HG02610 (cell line): ENCODE results near the gene SURF4.
"Not testable (repeated sequence)": the region's sequence is repeated elsewhere in the genome, so short reads cannot be mapped to it uniquely, and the experiment has no call there.

Experiments used
- ATAC-seq: cut with Tn5 transposase; IDR thresholded peaks from one replicate; pipeline ENCODE4 v1.9.1; 2021; ENCODE audit warnings: mild to moderate bottlenecking, moderate library complexity; ENCODE audit not compliant: unreplicated experiment

The SURF4 gene

GRCh38 chr9:133335924-133336811, 39.7 kb downstream of the SURF4 start, which contains the start of gene SURF6:
TSS of gene SURF6 (minus strand) at chr9:133336188. CDS start at chr9:133336132, 56 bp downstream.
- peak; percentile 84 for ATAC-seq

DNA sequence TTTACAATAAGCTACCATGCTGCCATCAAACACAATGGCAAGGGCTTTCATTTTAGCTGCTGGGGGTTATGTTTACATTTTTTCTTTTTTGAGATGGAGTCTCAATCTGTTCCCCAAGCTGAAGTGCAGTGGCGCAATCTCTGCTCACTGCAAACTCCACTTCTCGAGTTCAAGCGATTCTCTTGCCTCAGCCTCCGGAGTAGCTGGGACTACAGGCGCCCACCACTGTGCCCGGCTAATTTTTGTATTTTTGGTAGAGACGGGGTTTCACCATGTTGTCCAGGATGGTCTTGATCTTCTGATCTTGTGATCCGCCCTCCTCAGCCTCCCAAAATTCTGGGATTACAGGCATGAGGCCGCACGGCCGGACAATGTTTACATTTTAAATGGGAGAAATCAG, 41.0 kb downstream of the SURF4 start:
- not testable (repeated sequence) for ATAC-seq

DNA sequence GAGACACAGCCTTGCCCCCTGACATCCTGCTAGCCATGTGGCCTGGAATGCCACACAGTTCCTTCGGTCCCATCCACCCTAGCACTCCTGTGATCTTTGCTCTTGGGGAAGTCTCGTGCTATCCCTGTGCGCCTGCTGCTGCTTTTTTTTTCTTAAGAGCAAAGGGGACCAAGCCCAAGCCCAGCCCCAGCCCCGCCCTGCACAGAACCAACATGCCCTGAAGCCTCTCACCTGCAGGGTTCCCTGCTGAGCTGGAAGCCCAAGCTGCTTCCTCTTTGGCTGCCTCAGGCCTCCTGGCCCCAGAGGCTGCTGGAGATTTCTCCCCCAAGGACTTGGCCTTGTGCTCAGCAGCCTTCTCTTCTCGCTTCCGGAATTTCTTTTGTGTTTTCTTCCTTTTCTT, 41.7 kb downstream of the SURF4 start:
- ATAC-seq, result no peak

DNA sequence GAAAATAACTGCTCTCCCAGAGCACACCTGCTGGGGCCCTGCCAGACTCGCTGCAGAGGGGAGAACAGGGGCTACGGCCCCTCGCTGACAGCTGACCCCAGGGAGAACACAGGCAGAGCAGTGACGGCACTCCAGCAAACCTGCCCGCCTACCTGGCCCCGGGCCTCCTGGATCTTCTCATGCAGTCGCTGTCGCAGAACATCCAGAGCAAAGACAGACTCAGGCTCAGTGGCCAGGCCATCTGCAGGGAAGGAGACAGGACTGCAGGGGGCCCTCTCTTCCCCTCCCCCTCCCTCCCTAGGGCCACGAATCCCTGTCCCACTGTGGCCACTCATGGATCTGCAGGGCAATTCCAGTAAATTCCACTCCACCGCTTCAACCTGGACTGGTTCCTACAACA, 42.3 kb downstream of the SURF4 start:
- ATAC-seq, result no peak

DNA sequence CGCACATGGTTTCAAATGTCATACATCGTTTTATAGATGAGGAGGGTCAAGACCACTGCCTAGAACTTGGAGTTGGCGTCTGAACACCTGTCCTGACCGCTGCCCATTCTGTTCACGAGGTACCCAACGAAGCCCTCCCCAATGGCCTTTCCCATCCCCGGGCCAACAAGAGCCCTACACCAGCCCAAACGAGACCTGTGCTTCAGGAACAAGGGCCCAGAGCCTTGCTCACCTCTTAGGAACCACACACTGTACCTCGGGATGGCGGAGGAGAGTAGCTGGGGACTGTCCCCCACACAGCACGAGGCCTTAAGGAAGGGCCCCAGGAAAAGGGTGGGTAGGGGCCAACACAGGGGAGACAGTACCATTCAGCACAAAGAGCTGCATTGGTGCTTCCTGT, 42.8 kb downstream of the SURF4 start:
- no peak for ATAC-seq

DNA sequence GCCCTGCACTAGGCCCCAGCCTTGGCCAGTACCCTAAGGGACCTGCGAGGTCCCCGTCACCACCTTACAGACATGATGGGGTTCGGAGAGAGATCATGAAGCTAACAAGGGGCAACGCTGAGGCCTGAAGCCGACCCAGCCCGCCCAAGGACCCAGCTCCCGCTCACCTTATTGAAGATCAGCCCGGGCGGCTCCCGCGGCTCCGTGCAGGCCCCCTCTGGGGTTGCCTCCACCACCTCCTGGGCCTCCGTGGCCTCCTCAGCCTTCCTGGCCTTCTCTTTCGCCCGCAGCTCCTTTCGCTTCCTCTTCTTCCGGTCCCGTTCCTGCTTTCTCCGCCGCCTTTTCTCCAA, 43.5 kb downstream of the SURF4 start:
- ATAC-seq, result no peak

GRCh38 chr9:133331641-133332380, 44.0 kb downstream of the SURF4 start:
- ATAC-seq, result no peak

GRCh38 chr9:133331221-133331620, 44.6 kb downstream of the SURF4 start:
- no peak for ATAC-seq

DNA sequence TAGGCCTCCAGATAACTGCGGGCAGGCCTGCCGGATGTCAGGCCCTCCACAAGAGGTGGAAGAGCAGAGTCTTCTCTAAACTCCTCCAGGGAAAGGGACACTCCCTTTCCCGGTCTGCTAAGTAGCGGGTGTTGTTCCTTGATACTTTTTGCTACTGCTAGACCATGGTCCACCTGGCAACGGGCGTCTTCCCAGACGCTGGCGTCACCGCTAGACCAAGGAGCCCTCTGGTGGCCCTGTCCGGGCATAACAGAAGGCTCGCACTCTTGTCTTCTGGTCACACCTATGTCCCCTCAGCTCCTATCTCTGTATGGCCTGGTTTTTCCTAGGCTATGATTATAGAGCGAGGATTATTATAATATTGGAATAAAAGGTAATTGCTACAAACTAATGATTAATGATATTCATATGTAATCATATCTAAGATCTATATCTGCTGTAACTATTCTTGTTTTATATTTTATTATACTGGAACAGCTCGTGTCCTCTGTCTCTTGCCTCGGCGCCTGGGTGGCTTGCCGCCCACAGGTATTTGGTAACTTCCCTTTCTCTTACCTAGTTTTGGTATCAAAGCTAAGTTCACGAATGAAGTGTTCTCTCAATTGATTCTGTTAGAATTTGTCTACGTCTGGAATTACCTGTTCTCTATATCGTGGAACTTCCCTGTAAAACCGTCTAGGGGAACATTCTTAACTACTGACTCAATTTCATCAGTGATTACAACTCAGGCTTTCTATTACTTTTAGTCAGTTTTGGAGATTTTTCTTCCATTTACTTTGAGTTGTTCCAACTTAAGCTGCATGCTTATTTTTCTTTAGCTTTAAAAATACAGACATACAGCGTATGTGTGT, 46.3 kb downstream of the SURF4 start:
- not testable (repeated sequence) for ATAC-seq

GRCh38 chr9:133327834-133328484, 47.9 kb downstream of the SURF4 start:
- no peak for ATAC-seq

- not testable (repeated sequence) for ATAC-seq
These were observed 48.8 kb downstream of the SURF4 start for GRCh38 chr9:133327021-133327420.

DNA sequence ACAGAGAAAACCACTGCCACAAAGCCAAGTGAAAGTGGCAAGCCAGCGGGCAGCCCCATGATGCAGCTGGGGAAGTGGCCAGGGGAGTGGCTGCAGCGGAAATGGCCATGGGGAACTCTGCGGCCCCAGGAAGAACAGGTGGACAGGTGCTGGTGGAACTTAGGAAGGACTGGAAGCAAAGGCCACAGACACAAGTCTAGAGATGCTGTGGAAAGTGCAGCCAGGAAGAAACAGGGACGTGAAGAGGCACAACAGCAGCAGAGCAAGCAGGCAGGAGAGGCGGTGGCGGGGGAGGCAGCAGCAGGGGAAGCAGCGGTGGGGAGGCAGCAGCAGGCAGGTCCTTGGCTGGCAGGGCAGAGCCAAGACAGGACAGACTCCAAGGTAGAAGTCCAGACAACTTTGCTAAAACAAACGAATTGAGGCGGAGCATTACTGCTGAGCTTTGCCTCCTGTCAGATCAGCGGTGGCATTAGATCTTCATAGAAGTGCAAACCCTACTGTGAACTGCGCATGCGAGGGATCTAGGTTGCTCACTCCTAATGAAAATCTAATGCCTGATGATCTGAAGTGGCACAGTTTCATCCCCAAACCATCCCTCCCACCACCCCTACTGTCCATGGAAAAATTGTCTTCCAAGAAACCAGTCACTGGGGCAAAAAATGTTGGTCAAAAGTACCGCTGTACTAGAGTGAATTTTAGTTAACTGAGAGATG, 51.7 kb downstream of the SURF4 start:
- ATAC-seq, result no peak

GRCh38 chr9:133323211-133323610, 52.6 kb downstream of the SURF4 start:
- ATAC-seq, result no peak

DNA sequence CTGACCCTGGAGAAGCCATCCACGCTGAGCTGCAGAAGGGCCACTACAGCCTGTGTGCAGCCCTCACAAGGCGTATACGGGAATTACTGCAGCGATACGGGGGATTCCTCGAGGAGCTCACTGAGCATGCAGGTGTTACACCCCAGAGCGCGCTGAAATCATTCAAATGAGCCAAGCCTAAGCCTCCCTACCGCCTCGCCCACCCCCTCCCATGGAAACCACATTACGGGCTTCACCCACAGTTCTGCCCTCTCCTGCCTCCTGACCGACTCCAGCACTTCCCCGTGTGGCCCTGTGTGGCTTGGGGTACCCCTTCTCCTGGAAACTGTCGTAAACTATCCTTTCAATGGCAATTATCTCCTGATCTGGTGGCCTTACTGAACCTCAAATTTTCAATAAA, 53.2 kb downstream of the SURF4 start:
- no peak for ATAC-seq

GRCh38 chr9:133321411-133321935, 54.4 kb downstream of the SURF4 start:
- ATAC-seq, result no peak

DNA sequence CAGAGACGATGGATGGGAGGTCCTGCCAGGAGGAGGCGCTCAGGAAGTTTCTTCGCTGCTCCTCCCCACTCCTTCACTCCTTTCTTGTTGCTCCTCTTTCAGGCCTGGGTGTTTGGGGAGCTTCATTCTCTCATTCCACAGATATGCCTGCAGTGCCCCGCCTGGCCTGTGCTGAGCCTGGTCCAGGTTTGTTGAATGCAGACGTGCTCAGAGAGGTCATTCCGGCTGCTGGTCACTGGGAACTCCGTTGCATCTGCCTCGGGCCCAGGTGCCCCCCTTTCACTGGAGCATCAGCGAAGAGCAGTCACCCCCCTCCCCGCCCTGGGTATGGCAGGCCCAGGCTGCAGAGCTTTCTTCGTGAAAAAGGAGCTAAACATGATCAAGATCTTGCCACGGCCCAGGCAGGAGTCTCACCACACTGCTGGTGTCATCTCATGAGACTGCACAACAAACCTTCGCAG, 55.4 kb downstream of the SURF4 start:
- no peak for ATAC-seq

DNA sequence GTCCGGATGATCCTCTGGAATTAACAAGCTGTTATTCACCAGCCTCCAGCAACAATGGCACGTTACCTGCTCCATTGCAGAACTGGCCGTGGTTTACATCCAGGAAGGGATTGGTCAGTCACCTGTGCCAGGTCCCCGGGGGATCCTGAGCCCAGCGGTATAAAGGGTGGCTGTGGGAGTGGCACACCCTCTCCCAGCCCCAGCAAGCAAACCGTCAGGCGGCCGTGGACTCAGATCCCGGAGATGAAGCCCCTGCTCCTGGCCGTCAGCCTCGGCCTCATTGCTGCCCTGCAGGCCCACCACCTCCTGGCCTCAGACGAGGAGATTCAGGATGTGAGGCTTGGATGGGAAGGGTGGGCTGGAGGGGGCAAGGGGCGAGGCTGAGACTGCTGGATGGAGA, 58.3 kb downstream of the SURF4 start:
- not testable (repeated sequence) for ATAC-seq

DNA sequence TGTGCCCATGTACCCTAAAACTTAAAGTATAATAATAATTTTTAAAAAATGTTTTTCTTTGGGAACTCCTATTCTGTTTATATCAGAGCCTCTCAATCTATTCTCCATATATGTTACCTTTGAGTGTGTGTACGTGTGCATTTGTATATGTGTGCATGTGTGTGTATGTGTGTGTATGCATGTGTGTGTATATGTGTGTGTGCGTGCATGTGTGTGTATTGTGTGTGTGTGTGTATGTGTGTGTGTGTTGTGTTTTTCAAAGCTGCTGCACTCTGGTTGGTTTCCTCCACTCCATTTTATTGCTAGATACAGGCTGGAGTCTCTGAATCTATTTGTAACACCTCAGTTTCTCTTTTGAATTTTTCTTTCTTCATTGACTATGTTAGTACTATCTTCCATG, 59.9 kb downstream of the SURF4 start:
- no peak for ATAC-seq
